HEK293 (cell line): ENCODE results near the gene SH3PXD2B.
A peak's percentile ranks its signal among the peaks of the same experiment; 100 is the strongest.
"Not testable (repeated sequence)": the region's sequence is repeated elsewhere in the genome, so short reads cannot be mapped to it uniquely, and the experiment has no call there.

ENCODE experiments used
- CTCF ChIA-PET: fragments of 350-600 bp; formaldehyde crosslinking; extraction: SDS; loops from one replicate; lab custom pipeline; 2021; ENCODE audit warnings: antibody characterized with exemption; lab: Yijun Ruan, JAX
- POLR2A ChIA-PET: fragments of 300-600 bp; formaldehyde crosslinking; extraction: SDS; loops from one replicate; lab custom pipeline; 2020; ENCODE audit warnings: antibody characterized with exemption, inconsistent platforms; lab: Yijun Ruan, JAX
- H3K27ac ChIP-seq: fragments of 200-500 bp; sonication (Bioruptor generic); 2 replicates; pipeline ENCODE4 v1.5.1; 2014; ENCODE audit warnings: low read depth, low read length, control low read depth, inconsistent platforms; ENCODE audit errors: extremely low read depth
- H3K36me3 ChIP-seq, 2 experiments: fragments of 200-500 bp in 1 of 2; sonication (Bioruptor generic) in 1 of 2; 1 replicate in 1 of 2; 2 replicates in 1 of 2; pipeline ENCODE4 v1.5.1; 2014 to 2017; ENCODE audit warnings: inconsistent platforms in 2 of 2, low read length in 2 of 2; ENCODE audit not compliant: control insufficient read depth in 2 of 2, insufficient read depth in 1 of 2
- H3K4me1 ChIP-seq: fragments of 200-500 bp; sonication (Bioruptor generic); 2 replicates; pipeline ENCODE4 v1.5.1; 2014; ENCODE audit warnings: mild to moderate bottlenecking, low read length, inconsistent platforms; ENCODE audit not compliant: control insufficient read depth, insufficient read depth
- H3K4me3 ChIP-seq: 2 replicates; pipeline ENCODE4 v1.5.1; 2011; ENCODE audit warnings: low read depth, mild to moderate bottlenecking, control low read depth, low read length, moderate library complexity
- H3K9me3 ChIP-seq: fragments of 200-500 bp; sonication (Bioruptor generic); 2 replicates; pipeline ENCODE4 v1.5.1; 2014; ENCODE audit warnings: low read depth, low read length, inconsistent platforms; ENCODE audit not compliant: control insufficient read depth, insufficient read depth
- BCL11A ChIP-seq: fragments of 450-650 bp; formaldehyde crosslinking; IDR thresholded peaks from 2 replicates; pipeline ENCODE4 v1.5.1; 2016; ENCODE audit warnings: low read depth, missing biosample characterization, missing genetic modification characterization
- GLIS1 ChIP-seq: fragments of 450-650 bp; formaldehyde crosslinking; IDR thresholded peaks from 2 replicates; pipeline ENCODE4 v1.5.1; 2016; ENCODE audit warnings: missing biosample characterization, missing genetic modification characterization
- KLF16 ChIP-seq: fragments of 450-650 bp; formaldehyde crosslinking; IDR thresholded peaks from 2 replicates; pipeline ENCODE4 v1.5.1; 2017; ENCODE audit warnings: missing biosample characterization, missing genetic modification characterization
- MZF1 ChIP-seq: fragments of 450-650 bp; formaldehyde crosslinking; IDR thresholded peaks from 2 replicates; pipeline ENCODE4 v1.5.1; 2017; ENCODE audit warnings: missing biosample characterization, missing genetic modification characterization, borderline replicate concordance
- SETDB1 ChIP-seq: IDR thresholded peaks from one replicate; pipeline ENCODE4 v1.6.1; 2017; ENCODE audit warnings: mild to moderate bottlenecking, low read length, moderate library complexity, mixed read lengths; ENCODE audit not compliant: insufficient read length
- YY2 ChIP-seq: fragments of 450-650 bp; formaldehyde crosslinking; IDR thresholded peaks from 2 replicates; pipeline ENCODE4 v1.5.1; 2016; ENCODE audit warnings: missing biosample characterization, missing genetic modification characterization
- ZBTB11 ChIP-seq: fragments of 450-650 bp; formaldehyde crosslinking; conservative IDR thresholded peaks from 2 replicates; pipeline ENCODE4 v1.5.1; 2016; ENCODE audit warnings: low read depth, missing biosample characterization, missing genetic modification characterization
- ZBTB20 ChIP-seq: fragments of 450-650 bp; formaldehyde crosslinking; IDR thresholded peaks from 2 replicates; pipeline ENCODE4 v1.5.1; 2016; ENCODE audit warnings: missing biosample characterization, missing genetic modification characterization
- ZFHX2 ChIP-seq: fragments of 450-650 bp; formaldehyde crosslinking; conservative IDR thresholded peaks from 2 replicates; pipeline ENCODE4 v1.5.1; 2016; ENCODE audit warnings: missing biosample characterization, missing genetic modification characterization
- ZIC2 ChIP-seq: fragments of 450-650 bp; formaldehyde crosslinking; IDR thresholded peaks from 2 replicates; pipeline ENCODE4 v1.5.1; 2016; ENCODE audit warnings: missing biosample characterization, missing genetic modification characterization
- ZNF16 ChIP-seq: fragments of 450-650 bp; formaldehyde crosslinking; IDR thresholded peaks from 2 replicates; pipeline ENCODE4 v1.5.1; 2016; ENCODE audit warnings: low read depth, missing biosample characterization, missing genetic modification characterization
- ZNF19 ChIP-seq: fragments of 450-650 bp; formaldehyde crosslinking; IDR thresholded peaks from 2 replicates; pipeline ENCODE4; 2016; ENCODE audit warnings: missing biosample characterization, missing genetic modification characterization, low read depth
- ZNF248 ChIP-seq: fragments of 450-650 bp; formaldehyde crosslinking; IDR thresholded peaks from 2 replicates; pipeline ENCODE4 v1.5.1; 2017; ENCODE audit warnings: missing biosample characterization, missing genetic modification characterization
- ZNF473 ChIP-seq: fragments of 450-650 bp; formaldehyde crosslinking; IDR thresholded peaks from 2 replicates; pipeline ENCODE4 v1.5.1; 2017; ENCODE audit warnings: missing biosample characterization, missing genetic modification characterization
- ZNF510 ChIP-seq: fragments of 450-650 bp; formaldehyde crosslinking; IDR thresholded peaks from 2 replicates; pipeline ENCODE4 v1.5.1; 2018; ENCODE audit warnings: mild to moderate bottlenecking, missing genetic modification characterization, missing biosample characterization; ENCODE audit not compliant: insufficient replicate concordance
- ZNF514 ChIP-seq: fragments of 450-650 bp; formaldehyde crosslinking; IDR thresholded peaks from 2 replicates; pipeline ENCODE4 v1.5.1; 2016; ENCODE audit warnings: missing biosample characterization, missing genetic modification characterization
- ZNF560 ChIP-seq: fragments of 450-650 bp; formaldehyde crosslinking; IDR thresholded peaks from 2 replicates; pipeline ENCODE4 v1.5.1; 2017; ENCODE audit warnings: missing biosample characterization, missing genetic modification characterization, borderline replicate concordance
- ZNF692 ChIP-seq: fragments of 450-650 bp; formaldehyde crosslinking; IDR thresholded peaks from 2 replicates; pipeline ENCODE4 v1.5.1; 2016; ENCODE audit warnings: missing biosample characterization, missing genetic modification characterization
- ZNF776 ChIP-seq: fragments of 450-650 bp; formaldehyde crosslinking; IDR thresholded peaks from 2 replicates; pipeline ENCODE4 v1.5.0; 2017; ENCODE audit warnings: missing biosample characterization, missing genetic modification characterization, borderline replicate concordance
- ZNF792 ChIP-seq: fragments of 450-650 bp; formaldehyde crosslinking; IDR thresholded peaks from 2 replicates; pipeline ENCODE4 v1.5.1; 2016; ENCODE audit warnings: missing biosample characterization, missing genetic modification characterization
- TF ChIP-seq, protein P1 (sequence below): fragments of 450-650 bp; formaldehyde crosslinking; IDR thresholded peaks from 2 replicates; pipeline ENCODE4 v1.5.1; 2017; ENCODE audit warnings: missing biosample characterization, missing genetic modification characterization
- TF ChIP-seq, protein P2 (sequence below): fragments of 450-650 bp; formaldehyde crosslinking; IDR thresholded peaks from 2 replicates; pipeline ENCODE4 v1.5.1; 2016; ENCODE audit warnings: missing biosample characterization, missing genetic modification characterization

Gene SH3PXD2B

DNA sequence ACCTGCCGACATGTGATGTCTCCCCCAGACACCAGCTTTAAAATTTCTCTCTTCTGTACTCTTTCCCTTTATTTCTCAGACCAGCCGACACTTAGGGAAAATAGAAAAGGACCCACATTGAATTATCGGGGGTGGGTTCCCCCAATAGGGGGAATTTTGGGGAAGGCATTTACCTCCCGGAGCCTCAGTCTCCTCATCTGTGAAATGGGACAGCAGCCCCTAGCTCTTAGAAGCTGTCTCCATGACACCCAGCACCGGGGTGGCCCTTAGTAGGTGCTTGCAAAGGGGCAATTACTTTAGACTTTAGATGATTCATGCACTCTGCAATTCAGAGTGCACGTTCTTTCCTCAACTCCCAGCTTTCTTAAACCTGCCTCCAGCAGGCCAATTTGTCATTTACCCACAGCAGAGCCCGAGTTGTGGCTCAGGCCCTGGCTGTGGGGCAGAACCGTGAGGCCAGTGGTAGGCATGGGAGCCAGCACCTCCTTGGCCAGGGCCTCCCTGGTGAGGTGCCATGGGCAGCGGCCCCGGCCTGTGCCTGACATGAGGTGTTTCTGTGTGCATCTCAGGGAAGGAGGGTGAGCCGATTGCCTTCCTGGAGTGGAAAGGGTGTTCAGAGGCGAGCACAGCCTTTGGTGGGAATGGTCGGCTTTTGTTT, 51.7 kb downstream of the SH3PXD2B start (continued):
- TF ChIP-seq ZNF560 (tag by site-specific recombination) (no peak), ZNF473 (tag by site-specific recombination) (no peak), ZNF19 (no peak), GLIS1 (tag by site-specific recombination) (no peak), ZNF792 (tag by site-specific recombination) (no peak), YY2 (tag by site-specific recombination) (no peak)
- TF ChIP-seq, protein P1, sequence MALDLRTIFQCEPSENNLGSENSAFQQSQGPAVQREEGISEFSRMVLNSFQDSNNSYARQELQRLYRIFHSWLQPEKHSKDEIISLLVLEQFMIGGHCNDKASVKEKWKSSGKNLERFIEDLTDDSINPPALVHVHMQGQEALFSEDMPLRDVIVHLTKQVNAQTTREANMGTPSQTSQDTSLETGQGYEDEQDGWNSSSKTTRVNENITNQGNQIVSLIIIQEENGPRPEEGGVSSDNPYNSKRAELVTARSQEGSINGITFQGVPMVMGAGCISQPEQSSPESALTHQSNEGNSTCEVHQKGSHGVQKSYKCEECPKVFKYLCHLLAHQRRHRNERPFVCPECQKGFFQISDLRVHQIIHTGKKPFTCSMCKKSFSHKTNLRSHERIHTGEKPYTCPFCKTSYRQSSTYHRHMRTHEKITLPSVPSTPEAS (tag by site-specific recombination), result no peak

- POLR2A ChIA-PET, CTCF ChIA-PET, H3K9me3 ChIP-seq, H3K4me3 ChIP-seq: not testable (repeated sequence)
- Histone ChIP-seq H3K27ac (0 out of 2 replicates have a peak overlapping the region, but pooled peaks have one; percentile 45), H3K36me3 (peaks cover 0 to 14% of the 10 kb centered on the region in 2 experiments; a peak in 1 of 3 replicates), H3K4me1 (peaks cover 21% of the 10 kb centered on the region)
- TF ChIP-seq SETDB1, result peak; percentile 44
These were observed 52.3 kb downstream of the SH3PXD2B start for GRCh38 chr5:172402031-172402430.

DNA sequence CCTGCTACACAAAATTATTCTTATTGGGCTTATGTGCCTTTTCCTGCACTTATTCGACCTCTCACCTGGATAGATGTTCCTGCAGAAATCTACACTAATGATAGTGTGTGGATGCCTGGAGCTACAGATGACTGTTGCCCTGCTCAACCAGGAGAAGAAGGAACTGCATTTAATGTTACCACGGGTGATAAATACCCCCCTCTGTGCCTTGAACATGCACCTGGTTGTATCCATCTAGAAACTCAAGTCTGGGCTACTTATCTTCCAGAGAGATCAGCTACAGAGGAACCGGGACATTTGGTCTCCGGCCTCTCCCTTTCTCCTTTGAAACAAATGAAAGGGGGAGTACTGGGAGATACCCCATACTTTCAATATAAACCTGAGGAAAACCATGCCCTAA, 54.5 kb downstream of the SH3PXD2B start:
- Histone ChIP-seq H3K4me1 (peaks cover 21% of the 10 kb centered on the region), H3K27ac (no peak overlapping the region; the same call in 1 of the 2 replicates), H3K4me3 (no peak overlapping the region), H3K9me3 (no peaks in the 10 kb centered on the region), H3K36me3 (peaks cover 0 to 1% of the 10 kb centered on the region in 2 experiments; a peak in 1 of 3 replicates)
- CTCF ChIA-PET, result no interaction called here
- POLR2A ChIA-PET, result no interaction called here
- no peak for TF ChIP-seq ZBTB11 (tag by site-specific recombination)
- TF ChIP-seq ZNF692 (tag by site-specific recombination), result no peak
- TF ChIP-seq ZNF776 (tag by site-specific recombination), result no peak
- TF ChIP-seq ZIC2, result no peak
- no peak for TF ChIP-seq ZBTB20 (tag by site-specific recombination)
- TF ChIP-seq KLF16 (tag by site-specific recombination), result no peak
- no peak for TF ChIP-seq BCL11A (tag by site-specific recombination)
- TF ChIP-seq, protein P2, sequence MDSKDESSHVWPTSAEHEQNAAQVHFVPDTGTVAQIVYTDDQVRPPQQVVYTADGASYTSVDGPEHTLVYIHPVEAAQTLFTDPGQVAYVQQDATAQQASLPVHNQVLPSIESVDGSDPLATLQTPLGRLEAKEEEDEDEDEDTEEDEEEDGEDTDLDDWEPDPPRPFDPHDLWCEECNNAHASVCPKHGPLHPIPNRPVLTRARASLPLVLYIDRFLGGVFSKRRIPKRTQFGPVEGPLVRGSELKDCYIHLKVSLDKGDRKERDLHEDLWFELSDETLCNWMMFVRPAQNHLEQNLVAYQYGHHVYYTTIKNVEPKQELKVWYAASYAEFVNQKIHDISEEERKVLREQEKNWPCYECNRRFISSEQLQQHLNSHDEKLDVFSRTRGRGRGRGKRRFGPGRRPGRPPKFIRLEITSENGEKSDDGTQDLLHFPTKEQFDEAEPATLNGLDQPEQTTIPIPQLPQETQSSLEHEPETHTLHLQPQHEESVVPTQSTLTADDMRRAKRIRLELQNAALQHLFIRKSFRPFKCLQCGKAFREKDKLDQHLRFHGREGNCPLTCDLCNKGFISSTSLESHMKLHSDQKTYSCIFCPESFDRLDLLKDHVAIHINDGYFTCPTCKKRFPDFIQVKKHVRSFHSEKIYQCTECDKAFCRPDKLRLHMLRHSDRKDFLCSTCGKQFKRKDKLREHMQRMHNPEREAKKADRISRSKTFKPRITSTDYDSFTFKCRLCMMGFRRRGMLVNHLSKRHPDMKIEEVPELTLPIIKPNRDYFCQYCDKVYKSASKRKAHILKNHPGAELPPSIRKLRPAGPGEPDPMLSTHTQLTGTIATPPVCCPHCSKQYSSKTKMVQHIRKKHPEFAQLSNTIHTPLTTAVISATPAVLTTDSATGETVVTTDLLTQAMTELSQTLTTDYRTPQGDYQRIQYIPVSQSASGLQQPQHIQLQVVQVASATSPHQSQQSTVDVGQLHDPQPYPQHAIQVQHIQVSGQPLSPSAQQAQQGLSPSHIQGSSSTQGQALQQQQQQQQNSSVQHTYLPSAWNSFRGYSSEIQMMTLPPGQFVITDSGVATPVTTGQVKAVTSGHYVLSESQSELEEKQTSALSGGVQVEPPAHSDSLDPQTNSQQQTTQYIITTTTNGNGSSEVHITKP (tag by site-specific recombination), result no peak
- no peak for TF ChIP-seq ZNF510 (tag by site-specific recombination)
- TF ChIP-seq ZNF248 (tag by site-specific recombination), result no peak
- no peak for TF ChIP-seq ZNF16 (tag by site-specific recombination)
- TF ChIP-seq ZNF514, result no peak
- no peak for TF ChIP-seq MZF1 (tag by site-specific recombination)
- no peak for TF ChIP-seq ZFHX2 (tag by site-specific recombination)
